AG10803 (cell line): ENCODE data around the gene ALDH1A3.

Experiments
- DNase-seq: peaks from one replicate; pipeline ENCODE4 v3.0.0; 2010; ENCODE audit warnings: low read depth
- H3K4me3 ChIP-seq: 2 replicates; pipeline ENCODE4 v1.5.1; 2011; ENCODE audit warnings: mild to moderate bottlenecking, low read length, control low read depth
- CTCF ChIP-seq: conservative IDR thresholded peaks from 2 replicates; pipeline ENCODE4 v1.5.1; 2011; ENCODE audit warnings: mild to moderate bottlenecking, low read length, control low read depth, inconsistent platforms

Gene ALDH1A3

GRCh38 chr15:100859970-100860828 lies 19.4 kb upstream of the ALDH1A3 start:
- DNase-seq = no peak
- TF ChIP-seq CTCF = no peak
- no peak overlapping the region for H3K4me3 ChIP-seq

- H3K4me3 ChIP-seq = no peak overlapping the region
- DNase-seq = no peak
- TF ChIP-seq CTCF = no peak
Measured at GRCh38 chr15:100860829-100861510, 18.7 kb upstream of the ALDH1A3 start.

- no peak overlapping the region for H3K4me3 ChIP-seq
- DNase-seq = no peak
- TF ChIP-seq CTCF = no peak
Measured at GRCh38 chr15:100861511-100861991, 18.1 kb upstream of the ALDH1A3 start.

- no peak overlapping the region for H3K4me3 ChIP-seq
- no peak for TF ChIP-seq CTCF
Measured at GRCh38 chr15:100862162-100862561, 17.5 kb upstream of the ALDH1A3 start.

GRCh38 chr15:100863075-100863795 lies 16.4 kb upstream of the ALDH1A3 start:
- no peak for TF ChIP-seq CTCF
- DNase-seq = peak; percentile 54
- no peak overlapping the region for H3K4me3 ChIP-seq

More at GRCh38 chr15:100862162-100862561, 17.5 kb upstream of the ALDH1A3 start:
- DNase-seq = no peak

GRCh38 chr15:100863796-100864267 lies 15.8 kb upstream of the ALDH1A3 start:
- no peak overlapping the region for H3K4me3 ChIP-seq
- peak; percentile 69 for DNase-seq
- no peak for TF ChIP-seq CTCF
